WI38 (cell line): ENCODE results near the gene MTMR2.
"Not testable (repeated sequence)": the region's sequence is repeated elsewhere in the genome, so short reads cannot be mapped to it uniquely, and the experiment has no call there.

Experiments used
- H3K4me3 ChIP-seq: 2 replicates; pipeline ENCODE4 v1.5.1; 2011; ENCODE audit warnings: low read depth, mild to moderate bottlenecking, control low read depth, low read length
- CTCF ChIP-seq: IDR thresholded peaks from 2 replicates; pipeline ENCODE4 v1.5.1; 2012; ENCODE audit warnings: low read depth, mild to moderate bottlenecking, control low read depth, low read length

The MTMR2 gene

GRCh38 chr11:95833378-95833777 is 90.5 kb downstream of the MTMR2 start:
- no peak for TF ChIP-seq CTCF

GRCh38 chr11:95832763-95833162 is 91.1 kb downstream of the MTMR2 start:
- H3K4me3 ChIP-seq = no peak overlapping the region
- no peak for TF ChIP-seq CTCF

More at GRCh38 chr11:95833378-95833777, 90.5 kb downstream of the MTMR2 start:
- no peak overlapping the region for H3K4me3 ChIP-seq

- no peak overlapping the region for H3K4me3 ChIP-seq
- no peak for TF ChIP-seq CTCF
Measured at GRCh38 chr11:95831198-95831883, 92.6 kb downstream of the MTMR2 start.

GRCh38 chr11:95829580-95830259 is 94.2 kb downstream of the MTMR2 start:
- no peak overlapping the region for H3K4me3 ChIP-seq
- TF ChIP-seq CTCF = no peak

GRCh38 chr11:95827696-95828095 is 96.2 kb downstream of the MTMR2 start:
- no peak overlapping the region for H3K4me3 ChIP-seq
- TF ChIP-seq CTCF = no peak

GRCh38 chr11:95821640-95822039 is 102.3 kb downstream of the MTMR2 start:
- TF ChIP-seq CTCF = no peak
- no peak overlapping the region for H3K4me3 ChIP-seq

- H3K4me3 ChIP-seq = no peak overlapping the region
- TF ChIP-seq CTCF = no peak
Measured at GRCh38 chr11:95816037-95816436, 107.9 kb downstream of the MTMR2 start.

- not testable (repeated sequence) for H3K4me3 ChIP-seq
Measured at GRCh38 chr11:95811052-95811451, 112.9 kb downstream of the MTMR2 start.

GRCh38 chr11:95806464-95806863 is 117.4 kb downstream of the MTMR2 start:
- not testable (repeated sequence) for H3K4me3 ChIP-seq
